NCI-H1092 treated with DMSO at 0.1 percent for 48 hours (cell line): ENCODE results near the gene NFATC2.
"Not testable (repeated sequence)": the region's sequence is repeated elsewhere in the genome, so short reads cannot be mapped to it uniquely, and the experiment has no call there.

Experiments used
- DNase-seq: peaks from one replicate; lab custom pipeline; 2025; lab: John Stamatoyannopoulos, UW

The NFATC2 gene

DNA sequence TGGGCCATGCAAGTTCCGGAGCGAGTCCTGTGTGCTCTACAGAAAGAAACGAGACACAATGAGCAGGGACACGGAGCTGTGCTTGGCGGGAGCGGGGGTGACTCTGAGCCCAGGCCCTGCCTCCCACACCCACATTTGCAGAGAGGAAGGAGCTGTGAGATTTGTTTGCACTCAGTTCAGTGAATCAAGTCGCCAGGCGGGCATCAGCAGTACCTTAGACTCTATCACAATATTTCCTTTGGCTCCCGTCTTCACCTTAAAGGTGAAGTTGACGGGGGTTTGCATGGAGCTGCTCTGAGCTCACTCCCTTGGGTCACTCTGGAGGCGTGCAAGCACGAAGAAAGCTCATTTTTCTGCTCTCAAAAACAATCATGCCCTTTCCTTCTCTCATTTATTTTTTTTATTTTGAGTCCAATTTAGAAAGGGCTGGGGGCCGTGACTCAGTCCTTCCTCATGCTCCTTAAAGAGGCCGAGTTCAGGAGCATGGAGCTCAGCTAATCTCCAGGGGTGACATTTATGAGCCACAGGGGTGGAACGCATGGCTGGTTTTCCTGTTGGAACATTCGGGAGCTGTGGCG, 188.2 kb downstream of the NFATC2 start:
- DNase-seq: no peak

DNA sequence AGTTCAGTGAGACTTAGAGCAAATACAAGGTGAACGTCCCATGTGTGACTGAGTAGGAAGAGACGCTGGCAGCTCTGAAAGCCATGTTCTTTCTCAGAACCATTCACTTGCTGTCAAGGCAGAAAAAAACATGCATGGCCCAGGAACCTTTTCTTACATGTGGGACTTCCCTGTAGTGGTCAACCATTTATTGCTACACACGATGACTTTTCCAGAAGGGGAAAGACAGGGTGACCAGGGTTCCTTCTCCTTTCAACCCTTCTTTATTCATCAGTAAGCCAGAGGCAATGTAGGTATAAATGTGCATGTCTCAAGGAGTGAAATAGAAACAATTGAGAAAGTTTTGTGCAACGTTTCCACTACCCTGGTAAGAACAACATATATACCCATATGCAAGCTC, 189.0 kb downstream of the NFATC2 start:
- no peak for DNase-seq

DNA sequence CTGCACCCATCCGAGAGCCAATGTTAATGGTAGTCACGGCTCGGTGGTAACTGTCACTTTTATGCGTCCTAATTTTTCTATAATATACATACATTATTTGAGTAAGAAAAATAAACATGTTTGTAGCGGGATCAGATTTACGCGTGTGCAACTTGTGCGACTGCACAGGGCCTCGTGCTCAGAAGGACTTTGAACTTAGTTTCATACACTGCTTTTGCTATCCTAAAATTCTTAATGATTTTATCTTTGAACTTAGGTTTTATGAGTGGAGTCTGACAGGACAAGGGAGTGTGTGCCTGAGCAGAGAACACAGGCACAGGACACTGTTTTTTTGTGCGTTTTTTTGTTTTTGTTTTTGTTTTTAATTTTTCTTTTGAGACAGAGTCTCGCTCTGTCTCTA, 189.7 kb downstream of the NFATC2 start:
- no peak for DNase-seq

DNA sequence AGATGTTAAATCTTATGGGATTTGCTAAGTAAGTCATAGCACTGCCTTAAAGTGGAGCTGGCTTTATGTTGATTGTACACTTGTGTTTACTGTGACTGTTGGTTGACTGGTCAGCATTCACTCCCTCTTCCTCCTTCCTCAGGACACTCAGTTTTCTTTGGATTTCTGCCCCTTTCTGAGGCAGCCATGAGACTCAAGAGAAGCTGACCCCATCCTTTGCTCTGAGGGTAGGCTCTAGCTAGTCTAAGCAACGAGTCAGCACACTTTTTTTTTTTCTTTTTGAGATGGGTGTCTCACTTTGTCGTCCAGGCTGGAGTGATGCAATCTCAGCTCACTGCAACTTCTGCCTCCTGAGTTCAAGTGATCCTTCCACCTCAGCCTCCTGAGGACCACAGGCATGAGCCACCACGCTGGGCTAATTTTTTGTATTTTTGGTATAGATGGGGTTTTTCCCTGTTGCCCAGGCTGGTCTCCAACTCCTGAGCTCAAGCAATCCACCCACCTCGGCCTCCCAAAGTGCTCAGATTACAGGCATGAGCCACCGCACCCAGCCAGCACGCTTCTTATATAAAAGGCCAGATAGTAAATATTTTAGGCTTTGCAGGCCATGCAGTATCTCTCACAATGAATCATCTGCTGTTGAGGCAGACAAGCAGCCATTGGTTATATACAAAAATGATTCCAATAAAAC, 191.4 kb downstream of the NFATC2 start:
- no peak for DNase-seq

DNA sequence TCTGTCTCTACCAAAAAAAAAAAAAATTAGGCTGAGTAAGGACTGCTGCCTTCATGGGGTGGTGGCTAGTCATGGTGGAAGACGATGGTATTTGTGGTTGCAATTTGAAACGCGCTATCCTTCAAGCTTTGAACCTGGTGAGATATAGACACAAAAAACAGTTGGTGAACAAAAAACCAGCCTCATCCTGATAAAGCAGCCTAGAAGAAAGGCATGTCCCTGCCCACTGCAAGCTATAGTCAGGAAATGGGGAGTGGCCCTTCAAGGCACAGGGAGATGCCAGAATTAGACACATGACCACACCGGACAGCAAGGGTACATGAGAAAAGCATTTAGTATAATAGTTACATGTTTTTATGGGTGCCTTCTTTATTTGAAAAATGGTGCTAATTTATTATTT, 193.6 kb downstream of the NFATC2 start:
- no peak for DNase-seq

DNA sequence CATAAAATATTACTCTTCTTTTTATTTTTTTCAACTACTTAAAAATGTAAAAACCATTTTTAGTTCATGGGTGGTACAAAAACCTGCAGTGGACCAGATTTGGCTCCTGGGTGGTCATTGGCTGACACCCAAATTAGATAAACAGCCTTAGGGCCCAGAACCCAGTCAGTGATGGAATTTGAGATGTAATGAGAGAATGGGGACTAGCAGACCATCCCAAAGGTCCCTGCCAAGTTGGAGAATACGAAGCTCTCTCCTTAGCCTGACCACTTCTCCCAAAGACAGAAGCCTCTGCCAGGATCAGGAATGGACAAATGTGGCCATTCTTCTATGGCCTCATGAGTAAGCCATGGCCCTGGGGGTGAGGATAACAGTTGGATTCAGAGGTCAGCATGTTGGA, 194.7 kb downstream of the NFATC2 start:
- DNase-seq: no peak

DNA sequence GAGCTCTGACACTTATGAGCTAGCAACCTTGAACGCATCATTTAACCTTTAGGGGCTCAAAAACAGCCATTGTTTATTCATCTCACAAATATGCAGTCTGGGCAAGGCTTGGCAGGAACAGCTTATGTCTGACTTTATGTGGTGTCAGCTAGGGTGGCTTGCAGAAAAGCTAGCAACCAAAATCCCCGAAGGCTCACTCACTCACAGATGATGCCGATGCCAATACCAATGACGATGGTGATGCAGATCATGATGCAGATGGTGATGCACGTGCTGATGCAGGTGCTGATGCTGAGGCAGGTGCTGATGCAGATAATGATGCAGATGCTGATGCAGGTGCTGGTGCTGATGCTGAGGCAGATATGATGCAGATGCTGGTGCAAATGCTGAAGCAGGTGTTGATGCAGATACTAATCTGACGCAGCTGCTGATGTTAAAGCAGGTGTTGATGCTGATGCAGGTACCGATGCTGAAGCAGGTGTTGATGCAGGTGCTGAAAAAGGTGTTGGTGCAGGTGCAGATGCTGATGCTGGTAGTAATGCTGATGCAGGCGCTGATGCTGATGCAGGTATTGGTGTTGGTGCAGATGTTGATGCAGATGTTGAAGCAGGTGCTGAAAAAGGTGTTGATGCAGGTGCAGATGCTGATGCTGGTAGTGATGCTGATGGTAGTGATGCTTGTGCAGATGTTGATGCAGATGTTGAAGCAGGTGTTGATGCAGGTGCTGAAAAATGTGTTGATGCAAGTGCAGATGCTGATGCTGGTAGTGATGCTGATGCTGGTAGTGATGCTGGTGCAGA, 195.6 kb downstream of the NFATC2 start:
- DNase-seq: no peak

DNA sequence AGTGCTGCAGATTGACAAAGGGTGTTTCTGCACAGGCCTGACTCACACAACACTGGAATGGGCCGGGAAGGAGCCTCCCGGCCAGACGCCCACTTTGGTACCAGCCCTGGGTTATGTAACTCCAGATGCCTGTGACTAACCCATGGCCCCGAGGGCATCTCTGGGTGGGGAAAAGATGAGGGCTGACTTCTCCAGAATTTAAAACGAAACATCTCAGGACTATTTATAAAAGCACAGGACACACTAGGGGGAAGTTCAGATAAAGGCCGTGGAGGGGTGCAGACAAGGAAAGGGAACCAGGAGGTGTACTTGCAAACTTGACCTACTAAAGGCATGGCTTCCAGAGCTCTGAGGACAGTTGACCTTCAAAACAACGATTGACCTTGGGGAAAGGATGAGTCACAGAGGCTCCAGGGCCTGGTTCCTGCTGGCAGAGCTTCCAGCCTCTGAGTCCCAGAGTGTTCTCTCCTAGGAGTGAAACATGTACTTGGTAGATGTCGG, 196.9 kb downstream of the NFATC2 start:
- DNase-seq: no peak

DNA sequence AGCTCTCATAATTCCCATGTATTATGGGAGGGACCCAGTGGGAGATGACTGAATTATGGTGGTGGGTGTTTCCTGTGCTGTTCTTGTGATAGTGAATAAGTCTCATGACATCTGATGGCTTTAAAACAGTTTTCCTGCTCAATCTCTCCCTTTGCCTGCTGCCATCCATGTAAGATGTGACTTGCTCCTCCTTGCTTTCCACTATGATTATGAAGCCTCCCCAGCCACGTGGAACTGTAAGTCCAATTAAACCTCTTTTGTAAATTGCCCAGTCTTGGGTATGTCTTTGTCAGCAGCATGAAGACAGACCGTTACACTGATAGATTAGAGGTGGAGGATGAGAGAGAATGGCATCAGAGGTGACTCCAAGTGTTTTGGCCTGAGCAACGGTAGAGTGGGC, 198.7 kb downstream of the NFATC2 start:
- not testable (repeated sequence) for DNase-seq

DNA sequence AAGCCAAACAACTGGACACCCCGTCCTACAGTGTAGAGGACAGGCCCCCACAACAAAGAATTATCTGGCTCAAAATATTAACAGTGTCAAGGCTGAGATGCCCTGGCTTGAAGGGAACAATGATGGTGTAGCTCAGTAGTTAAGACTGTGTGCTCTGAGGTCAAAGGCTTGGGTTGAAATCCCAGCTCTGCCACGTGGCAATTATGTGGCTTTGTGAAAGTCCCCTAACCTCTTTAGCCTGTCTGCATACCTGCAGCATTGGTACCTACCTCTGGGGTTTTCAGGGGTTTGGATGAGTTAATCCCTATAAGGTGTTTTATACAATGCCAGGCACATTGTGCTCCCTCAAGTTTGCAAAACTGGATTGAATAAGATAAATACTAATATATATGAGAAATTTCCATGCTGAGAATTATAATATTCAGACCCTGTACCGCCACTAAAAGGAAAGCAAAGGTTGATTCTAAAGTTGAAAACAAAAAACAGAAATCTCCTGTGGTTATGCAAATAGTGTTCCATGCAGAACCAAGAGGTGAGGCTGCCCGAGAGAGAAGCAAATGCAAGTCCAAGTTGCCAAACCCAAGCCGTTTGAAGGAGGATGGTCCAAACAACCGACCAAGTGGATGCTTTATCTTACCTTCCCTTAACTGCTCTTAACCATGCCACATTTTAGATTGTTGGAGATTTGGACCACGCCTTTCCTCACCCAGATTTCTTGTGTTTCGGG, 199.8 kb downstream of the NFATC2 start:
- no peak for DNase-seq

DNA sequence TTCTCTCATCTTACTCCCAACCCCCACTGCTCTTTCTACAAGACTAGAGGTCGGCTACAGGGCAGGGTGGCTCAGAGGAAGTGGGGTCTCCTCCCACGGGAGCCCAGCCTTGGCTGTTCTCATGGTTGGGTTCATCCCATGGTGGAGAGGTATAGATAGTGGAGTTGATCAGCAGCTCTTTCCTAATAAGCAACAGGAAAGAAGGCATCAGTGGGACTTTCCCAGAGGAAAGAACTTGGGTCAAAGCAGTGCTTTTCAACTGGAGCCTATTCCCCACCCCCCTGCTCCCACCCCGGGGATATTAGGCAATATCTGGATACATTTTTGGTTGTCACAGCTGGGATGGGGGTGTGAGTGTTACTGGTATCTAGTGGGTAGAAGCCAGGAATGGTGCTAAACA, 200.9 kb downstream of the NFATC2 start:
- DNase-seq: no peak

DNA sequence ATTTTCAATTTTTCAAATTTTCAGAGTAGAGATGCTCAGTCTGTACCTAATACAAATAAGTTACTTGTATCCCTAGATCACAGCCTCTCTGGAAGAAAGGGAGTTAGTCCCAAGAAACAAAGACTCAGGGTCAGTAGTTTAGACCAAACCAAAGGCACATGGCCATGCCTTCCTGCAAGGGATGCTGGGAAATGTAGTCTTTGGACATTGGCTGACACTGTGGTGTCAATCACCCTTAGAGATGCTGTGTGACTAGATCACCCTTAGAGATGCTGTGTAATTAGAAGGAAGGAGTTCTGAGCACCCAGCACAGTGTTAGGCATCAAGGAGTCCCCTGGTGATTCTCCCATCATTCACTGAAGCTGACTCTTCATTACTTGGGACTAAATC, 202.1 kb downstream of the NFATC2 start:
- DNase-seq: no peak

DNA sequence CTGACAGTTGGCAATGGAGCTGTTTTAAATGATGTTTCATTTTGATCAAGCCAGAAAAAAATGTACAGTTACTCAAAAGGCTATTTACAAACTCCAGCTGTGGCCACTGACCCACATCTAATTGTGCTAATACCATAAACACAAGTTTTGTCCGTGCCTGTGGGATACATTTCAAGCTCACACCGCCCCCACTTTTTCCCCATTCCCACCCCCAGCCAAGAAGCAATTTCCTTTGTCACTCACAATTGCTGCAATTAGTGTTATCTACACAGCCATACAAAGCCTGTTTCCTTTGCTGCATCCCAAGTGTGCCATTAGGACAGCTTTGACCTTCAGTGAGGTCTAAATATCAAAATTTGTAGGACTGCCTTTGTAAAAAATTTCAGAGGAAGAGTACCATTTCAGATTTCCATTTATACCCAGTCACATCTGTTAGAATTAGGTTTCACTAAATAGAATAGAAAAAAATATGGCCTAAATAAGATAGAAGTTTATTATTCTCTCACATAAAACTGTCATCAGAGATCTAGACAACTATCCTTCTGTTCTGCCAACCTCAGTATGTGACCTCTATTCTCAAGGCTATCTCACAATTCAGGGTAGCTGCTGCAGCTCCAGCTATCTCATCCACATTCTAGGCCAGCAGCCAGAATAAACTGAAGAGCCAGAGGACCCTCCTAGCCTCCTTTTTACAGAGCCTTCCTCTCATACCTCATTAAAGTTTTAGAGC, 202.6 kb downstream of the NFATC2 start:
- DNase-seq: no peak

DNA sequence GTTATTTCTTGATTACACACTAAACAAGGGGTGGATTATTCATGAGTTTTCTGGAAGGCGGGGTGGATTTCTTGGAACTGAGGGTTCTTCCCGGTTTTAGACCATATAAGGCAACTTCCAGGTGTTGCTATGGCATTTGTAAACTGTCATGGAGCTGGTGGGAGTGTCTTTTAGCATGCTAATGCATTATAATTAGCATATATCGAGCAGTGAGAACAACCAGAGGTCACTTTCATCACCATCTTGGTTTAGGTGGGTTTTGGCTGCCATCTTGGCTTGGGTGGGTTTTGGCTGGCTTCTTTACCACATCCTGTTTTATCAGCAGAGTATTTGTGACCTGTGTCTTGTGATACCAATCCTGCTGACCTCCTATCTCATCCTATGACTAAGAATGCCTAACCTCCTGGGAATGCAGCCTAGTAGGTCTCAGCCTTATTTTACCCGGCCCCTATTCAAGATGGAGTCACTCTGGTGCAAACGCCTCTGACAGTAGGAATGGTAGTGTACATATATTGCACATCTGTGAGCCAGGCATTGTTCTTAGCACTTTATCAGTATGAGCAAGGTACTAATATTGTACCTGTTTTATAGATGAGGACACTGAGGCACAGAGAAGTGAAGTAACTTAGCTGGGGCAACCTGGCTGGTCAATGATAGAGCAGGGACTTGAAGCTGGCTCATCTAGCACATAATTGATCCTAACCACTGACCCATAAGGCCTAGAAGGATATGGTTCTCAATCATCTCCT, 203.7 kb downstream of the NFATC2 start:
- no peak for DNase-seq

DNA sequence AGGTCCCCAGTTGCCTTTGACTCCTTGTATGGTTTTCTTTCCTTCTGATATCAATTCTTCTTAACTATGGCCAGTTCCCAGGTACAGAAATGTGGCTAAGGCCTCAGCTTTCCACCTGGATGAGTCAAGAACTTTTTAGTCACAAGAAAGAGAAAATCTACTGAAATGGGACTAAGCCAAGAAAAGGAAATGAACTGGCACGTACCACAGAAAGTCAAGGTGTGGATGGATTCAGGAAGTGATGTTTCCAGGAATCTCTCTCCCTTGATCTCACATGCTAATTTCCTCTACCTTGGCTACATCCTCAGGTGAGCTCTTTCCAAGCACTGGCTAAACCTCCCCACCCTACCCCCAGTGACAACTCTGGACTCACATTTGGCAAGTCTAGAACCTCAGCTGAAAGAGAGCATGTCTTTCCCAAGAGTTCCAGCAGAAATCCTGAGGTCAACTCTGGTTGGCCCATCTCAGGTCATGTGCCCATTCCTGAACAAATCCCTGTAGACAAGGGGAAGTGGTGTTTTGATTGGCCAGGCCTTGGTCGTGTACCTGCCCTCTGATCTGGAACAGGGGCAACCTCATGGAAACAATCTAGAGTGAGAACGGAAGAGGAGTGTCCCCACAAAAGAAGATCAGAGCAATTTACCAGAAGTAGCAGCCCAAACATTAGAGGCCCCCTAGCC, 205.3 kb downstream of the NFATC2 start:
- no peak for DNase-seq
